HG03060 (cell line): ENCODE results near the gene TGFBR3L.
A peak's percentile ranks its signal among the peaks of the same experiment; 100 is the strongest.

Experiments
- ATAC-seq: cut with Tn5 transposase; IDR thresholded peaks from one replicate; pipeline ENCODE4 v1.9.1; 2021; ENCODE audit warnings: low read depth, moderate number of reproducible peaks; ENCODE audit not compliant: unreplicated experiment

Gene TGFBR3L

DNA sequence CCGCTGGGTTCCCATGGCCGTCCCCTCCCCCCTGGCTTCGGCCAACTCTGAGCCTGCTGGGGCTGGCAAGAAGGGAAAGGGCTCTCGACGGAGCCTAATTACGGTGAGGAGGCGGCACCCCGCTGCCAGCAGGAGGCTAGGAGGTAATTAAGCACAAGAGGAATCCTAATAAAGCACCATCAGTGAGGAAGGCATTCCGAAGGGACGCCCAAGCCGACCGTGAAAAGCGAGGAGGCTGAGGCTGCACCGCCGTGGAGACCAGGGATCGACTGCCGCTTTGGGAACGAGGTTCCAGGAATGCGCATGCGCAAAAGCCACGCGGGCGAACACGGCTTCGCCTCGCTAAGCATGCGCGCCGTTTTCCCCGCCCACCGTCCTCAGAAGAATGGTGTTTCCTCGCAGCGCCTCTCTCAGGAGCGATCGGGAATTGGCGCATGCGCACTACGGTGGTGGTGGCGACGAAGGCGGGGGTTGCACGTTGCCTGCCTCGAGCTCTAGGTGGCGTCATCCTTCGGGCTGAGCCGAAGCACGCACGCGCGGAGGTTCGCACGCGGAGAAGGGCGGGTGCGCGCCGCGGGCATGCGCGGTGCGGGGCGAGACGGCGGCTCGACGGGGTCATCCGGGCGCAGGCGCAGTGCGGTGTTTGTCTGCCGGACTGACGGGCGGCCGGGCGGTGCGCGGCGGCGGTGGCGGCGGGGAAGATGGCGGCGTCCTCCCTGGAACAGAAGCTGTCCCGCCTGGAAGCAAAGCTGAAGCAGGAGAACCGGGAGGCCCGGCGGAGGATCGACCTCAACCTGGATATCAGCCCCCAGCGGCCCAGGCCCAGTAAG lies 11.2 kb upstream of the TGFBR3L start, which contains the start of gene MAP2K7:
Gene MAP2K7 (plus strand): TSS at position 634 of the 830 bp plus-strand sequence. CDS start 68 bp downstream, at position 702.
- peak; percentile 91 for ATAC-seq

DNA sequence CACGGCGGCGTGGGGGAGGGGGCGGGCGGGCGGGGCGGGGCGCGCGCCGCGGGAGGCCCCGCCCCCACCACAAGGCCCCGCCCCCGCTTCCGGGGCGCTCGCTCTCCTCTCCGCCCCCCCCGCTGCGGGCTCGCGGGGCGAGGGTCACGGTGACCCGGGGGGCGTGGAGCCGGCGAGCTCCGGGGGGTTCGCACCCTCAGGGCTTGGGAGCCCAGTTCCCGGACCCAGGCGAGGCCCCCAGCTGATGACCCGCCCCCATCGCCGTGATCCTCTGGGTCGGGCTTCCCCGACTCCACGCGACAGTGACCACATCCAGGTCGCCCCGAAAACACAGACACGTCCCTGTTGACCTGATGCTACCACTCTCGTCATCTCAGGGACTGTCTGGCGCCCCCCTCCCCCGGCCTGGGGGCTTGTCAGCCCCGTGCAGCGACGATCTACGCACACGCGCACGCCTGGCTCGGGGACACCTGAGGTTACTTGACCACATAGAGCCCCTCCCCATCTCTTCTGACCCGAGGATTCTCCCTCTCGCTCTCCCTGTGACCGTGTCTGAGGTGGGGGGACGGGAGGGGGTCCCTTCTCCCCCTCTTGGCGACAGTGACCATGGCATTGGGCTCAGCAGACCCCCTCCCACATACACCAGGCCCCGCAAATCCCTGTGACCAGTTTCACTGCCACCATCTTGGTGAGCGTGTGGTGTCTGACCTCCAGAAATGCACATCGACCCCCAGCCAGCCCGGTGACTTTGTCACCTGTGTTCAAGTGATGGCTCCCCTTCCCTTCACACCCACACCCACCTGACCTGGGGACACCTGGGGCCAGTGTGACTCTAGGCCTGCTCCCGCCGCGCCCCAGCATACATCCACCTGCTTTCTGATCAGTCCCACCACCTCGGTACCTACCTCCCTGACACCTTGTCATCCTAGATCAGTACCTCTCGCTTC lies 10.3 kb upstream of the TGFBR3L start:
- ATAC-seq: no peak

DNA sequence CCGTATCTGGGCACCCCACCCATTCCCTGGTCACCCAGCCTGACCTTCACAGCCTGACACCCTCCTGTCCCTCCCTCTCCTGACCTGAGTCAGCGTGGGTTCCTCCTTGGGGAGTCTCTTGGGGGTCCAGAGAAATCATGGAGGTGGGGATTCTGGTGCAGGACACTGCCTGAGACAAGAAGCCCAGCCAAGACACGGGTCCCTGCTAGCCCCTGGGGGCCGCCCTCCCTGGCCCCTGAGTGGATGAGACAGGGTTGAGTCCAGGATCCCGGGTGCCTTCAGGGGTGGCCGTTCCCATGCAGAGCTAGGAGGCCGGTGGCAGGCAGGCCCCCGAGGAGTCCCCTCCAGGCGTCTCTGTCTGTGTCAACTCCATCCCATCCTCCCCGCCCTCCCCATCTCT lies 9.4 kb upstream of the TGFBR3L start:
- no peak for ATAC-seq

DNA sequence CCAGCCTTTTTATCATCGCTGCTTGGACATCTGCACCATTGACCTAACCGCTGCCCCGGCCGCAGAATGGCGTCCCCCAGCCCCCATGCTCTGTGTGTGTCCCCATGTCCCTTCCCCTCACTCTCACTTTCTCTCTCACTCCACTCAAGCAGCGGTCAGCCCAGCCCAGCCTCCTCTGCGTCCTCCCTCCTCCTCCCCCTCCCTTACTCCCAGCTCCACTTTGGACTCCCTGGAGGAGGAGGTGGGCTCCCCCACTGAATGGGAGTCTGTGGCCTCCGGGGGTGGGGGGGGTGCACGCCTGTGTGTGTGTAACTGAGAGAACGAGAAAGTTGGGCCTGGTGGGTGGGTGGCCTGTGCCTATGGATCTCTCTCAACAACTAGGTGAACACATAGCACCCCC lies 8.8 kb upstream of the TGFBR3L start:
- no peak for ATAC-seq

DNA sequence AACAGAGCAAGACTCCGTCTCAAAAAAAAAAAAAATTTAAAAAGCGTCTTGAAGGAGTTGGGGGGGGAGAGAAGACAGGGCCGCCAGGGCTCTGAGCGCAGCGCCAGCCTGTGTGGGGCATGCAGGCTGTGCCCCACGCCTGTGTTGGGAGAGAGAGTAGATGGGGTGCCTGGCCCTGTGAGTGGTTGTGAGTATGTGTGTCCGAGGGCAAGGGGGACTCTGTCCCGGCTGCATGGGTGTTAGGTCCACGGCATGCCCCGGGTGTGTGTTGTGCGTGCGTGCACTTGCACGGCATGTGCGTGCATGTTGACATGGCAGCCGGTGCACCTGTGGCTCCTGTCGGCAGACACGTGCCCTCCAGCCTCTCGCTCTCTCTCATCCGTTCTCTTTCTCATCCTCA lies 7.5 kb upstream of the TGFBR3L start:
- no peak for ATAC-seq

DNA sequence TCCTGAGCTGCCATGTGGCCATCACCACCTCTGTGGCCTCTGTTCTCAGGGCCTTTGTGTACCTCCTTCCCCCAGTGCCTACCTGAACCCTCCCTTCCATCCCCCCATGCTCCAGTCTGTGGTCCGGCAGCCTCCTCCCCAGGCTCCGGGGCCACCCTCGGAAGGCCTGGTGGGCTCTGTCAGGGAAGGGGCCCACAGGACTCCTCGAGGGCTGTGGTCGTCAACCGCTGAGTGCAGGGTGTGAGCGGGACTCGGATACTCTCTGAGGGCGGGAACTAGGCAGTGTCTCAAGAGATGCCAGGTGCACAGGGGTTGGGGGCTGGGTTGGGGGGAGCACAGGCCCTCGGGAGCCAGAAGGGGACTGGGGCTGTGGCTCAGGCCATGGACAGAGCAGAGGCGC lies 7.1 kb upstream of the TGFBR3L start:
- no peak for ATAC-seq

DNA sequence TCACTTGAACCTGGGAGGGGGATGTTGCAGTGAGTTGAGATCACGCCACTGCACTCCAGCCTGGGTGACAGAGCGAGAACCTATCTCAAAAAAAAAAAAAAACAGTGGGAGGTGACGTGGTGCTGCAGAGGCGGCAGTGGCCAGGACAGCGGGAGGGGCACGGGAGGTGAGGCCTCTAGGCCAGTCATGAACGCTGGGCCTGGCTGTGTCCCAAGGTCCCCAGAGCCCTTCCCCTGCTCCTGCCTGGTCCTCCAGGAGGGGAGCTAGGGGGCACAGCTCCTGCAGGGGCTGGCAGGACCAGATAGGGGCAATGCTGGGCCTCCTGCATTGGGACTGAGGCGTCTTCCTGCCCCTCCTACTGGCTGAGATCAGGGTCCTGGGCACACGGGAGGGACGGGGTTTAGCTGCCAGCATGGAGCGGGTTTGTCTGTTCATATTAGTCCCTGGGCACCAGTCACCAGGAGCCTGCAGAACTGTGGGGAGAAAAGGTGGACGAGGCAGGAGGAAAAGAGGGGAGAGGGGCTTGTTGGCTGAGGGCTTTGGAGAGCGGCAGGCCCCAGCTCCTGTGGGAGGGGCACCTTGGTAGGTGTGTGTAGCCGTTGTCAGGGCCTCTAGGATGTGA lies 6.4 kb upstream of the TGFBR3L start:
- ATAC-seq: no peak

DNA sequence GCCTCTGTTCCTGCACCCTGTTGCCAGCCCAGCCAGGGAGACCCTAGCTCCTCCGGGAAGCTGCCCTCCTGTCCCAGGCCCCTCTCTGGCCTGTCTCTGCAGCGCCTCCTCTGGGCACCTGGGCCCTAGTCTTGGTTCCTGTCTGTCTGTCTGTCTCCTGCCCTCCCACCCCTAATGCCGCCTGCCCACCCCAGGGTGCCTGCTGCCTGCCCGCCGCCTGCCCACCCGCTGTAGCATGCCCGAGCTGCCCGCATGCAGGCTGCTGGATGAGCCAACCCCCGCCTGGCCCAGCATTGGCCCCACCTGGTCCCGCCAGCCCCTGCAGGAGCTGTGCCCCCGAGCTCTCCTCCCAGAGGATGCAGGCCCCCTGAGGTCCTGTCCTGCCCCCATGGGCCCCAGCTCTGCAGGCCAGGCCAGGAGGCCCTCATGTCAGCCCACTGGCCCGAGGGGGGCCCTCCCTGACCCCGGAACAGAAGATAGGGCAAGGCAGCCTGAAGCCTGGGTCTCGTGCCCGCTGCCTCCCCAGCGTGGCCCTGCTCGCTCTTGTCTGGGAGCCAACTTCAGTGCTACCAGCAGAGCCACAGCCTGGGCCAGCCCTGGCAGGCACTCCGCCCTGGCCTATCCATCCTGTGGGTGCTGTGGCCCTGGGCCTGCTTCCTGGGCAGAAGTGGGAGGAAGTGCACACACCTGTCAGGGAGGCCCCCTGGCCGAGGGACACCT lies 5.7 kb upstream of the TGFBR3L start:
- no peak for ATAC-seq

DNA sequence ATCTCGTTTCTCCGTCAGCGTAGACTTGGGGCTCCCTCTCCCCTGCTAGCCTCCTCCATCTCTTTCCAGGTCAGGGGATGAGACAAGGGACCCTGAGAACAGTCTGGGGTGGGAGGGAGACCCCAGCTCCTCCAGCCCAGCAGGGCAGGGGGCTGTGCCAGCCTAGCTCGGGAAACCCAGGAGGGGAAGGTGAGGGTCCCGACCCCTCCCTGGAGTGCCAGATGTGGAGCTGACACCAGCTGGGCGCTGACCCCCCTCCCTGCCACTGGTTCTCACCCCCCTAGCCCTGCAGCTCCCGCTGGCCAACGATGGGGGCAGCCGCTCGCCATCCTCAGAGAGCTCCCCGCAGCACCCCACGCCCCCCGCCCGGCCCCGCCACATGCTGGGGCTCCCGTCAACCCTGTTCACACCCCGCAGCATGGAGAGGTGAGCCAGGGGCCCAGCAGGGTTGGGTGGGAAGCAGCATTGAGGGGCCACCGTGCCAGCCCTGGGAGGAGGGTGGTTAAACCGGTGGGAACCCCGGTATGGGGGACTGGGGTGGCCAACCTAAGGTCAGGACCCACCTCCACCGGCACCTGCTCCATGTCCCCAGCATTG lies 5.1 kb upstream of the TGFBR3L start:
- ATAC-seq: no peak

DNA sequence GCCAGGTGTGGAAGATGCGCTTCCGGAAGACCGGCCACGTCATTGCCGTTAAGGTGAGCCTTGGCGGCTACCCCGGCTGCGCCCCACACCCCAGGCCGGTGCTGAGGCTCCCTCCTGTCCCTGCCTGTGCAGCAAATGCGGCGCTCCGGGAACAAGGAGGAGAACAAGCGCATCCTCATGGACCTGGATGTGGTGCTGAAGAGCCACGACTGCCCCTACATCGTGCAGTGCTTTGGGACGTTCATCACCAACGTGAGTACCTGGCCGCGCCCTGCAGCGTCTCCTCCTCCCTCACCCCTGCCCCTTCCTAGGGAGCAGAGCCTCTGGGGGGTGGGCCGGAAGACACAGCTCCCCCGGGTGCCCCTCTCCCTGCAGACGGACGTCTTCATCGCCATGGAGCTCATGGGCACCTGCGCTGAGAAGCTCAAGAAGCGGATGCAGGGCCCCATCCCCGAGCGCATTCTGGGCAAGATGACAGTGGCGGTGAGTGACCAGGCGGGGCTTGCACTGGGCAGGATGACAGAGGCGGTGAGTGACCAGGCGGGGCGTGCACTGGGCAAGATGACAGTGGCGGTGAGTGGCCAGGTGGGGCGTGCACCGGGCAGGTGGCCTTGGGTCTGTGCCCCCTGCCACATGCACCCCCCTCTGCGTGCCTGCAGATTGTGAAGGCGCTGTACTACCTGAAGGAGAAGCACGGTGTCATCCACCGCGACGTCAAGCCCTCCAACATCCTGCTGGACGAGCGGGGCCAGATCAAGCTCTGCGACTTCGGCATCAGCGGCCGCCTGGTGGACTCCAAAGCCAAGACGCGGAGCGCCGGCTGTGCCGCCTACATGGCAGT lies 4.1 kb upstream of the TGFBR3L start:
- ATAC-seq: no peak

DNA sequence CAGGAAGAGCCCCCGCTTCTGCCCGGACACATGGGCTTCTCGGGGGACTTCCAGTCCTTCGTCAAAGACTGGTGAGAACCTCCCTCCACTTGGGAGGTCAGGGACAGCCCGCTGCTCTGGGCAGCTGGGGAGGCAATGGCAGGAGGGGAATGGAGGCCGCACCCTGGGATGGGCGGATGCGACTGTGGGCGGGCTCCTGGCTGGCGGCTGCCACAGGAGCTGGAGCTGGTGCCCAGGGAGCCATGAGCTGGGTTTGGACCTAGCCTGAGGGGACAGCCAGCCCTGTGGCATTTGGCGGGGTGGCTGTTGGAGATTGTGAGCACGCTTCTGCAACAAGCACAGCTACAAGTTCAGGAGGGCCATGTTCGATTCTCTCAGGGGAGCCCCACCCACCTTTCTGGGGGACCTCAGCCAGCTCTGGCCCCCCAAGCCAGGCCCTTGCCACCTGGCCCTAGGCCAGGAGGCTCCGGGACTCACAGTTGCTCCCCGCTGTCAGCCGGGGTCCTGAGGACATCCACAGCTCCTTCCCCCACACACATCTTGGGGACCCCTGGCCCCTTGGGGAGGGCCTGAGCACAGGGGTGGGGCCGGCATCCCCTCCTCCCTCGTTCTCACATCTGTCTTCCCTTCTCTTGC lies 3.0 kb upstream of the TGFBR3L start:
- no peak for ATAC-seq

DNA sequence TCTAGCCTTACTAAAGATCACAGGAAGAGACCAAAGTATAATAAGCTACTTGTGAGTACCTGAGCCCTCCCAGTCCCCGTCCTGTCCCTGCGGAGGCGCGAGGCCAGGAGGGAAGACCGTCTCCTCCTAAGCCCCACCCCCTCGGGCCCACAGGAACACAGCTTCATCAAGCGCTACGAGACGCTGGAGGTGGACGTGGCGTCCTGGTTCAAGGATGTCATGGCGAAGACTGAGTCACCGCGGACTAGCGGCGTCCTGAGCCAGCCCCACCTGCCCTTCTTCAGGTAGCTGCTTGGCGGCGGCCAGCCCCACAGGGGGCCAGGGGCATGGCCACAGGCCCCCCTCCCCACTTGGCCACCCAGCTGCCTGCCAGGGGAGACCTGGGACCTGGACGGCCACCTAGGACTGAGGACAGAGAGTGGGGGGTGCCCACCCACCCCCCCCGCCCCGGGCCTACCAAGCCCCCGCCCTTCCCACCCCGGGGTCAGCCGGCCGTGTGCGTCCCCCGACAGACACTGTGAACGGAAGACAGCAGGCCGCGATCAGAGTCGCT lies 2.4 kb upstream of the TGFBR3L start:
- ATAC-seq: no peak

DNA sequence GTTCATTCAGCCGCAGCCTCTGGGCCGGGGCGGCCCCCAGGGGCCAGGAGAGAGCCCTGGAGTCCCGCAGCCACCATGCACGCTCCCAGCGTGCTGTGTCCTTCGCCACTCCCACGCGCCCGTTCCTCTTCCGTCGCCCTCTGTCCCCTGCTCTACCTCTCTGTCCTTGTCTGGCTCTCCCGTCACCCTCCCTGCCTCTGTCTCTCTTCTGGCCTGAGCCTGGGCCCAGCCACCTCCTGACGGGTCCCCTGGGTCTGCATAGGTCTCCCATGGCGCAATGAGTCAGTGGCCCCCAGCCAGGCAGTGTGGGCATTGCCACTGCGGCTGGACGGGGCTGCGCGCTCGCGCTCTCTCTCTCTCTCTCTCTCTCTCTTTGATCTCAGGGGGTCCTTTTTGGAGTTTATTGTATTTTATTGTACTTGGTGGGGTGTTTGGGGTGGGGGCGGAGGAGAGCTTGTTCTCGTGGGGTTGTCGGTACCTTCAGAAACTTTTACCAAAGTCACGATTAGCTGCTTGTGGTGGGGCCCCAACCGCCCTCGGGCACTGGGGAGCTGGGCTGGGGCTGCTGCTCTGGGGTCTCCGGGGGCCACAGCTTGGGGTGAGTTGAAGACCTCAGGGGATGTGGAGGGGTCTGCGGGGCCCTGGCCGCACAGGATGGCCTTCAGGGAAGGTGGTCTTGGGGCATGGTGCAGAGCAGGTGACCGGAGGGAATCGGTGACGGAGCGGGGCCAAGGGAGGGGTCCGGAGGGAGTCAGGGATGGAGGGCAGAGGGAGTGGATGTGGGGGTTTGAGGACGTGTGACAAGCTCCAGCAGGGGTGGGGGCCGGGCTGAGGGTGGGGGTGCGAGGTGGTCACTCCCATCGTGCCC lies 1.7 kb upstream of the TGFBR3L start:
- no peak for ATAC-seq

DNA sequence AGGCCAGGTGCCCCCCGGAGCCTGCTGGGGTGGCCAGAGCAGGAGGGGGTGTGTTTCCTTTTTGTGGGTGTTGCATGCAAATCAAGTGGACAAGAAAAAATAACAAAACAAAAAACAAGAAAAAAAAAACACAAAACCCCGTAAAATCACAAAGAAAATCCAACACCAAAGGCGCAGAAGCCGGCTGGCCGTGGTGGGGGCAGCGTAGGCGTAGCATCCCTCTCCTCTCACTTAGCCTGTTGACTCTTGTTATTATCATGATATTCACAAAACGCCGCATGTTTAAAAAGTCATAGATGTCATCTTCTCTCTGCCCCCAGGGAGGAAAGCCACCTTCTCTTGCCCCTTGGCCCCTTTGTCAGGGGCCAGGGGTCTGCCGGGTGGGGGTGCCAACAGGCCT lies 978 bp upstream of the TGFBR3L start:
- ATAC-seq: no peak

DNA sequence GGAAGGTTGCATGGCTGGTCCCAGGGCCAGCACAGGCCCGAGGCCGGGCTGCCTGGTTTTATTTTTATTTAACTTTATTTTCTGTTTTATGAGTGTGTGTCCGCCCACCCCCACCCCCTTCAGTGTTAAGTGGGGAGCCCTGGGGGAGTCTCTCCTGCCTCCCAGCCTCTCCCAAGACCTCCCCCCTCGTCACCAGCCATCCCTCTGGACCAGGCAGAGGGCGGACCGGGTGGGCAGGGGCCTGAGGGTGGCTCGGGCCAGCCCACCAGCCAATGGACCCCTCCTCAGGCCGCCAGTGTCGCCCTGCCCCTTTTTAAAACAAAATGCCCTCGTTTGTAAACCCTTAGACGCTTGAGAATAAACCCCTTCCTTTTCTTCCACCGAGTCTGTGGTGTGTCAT lies 531 bp upstream of the TGFBR3L start:
- ATAC-seq: no peak

DNA sequence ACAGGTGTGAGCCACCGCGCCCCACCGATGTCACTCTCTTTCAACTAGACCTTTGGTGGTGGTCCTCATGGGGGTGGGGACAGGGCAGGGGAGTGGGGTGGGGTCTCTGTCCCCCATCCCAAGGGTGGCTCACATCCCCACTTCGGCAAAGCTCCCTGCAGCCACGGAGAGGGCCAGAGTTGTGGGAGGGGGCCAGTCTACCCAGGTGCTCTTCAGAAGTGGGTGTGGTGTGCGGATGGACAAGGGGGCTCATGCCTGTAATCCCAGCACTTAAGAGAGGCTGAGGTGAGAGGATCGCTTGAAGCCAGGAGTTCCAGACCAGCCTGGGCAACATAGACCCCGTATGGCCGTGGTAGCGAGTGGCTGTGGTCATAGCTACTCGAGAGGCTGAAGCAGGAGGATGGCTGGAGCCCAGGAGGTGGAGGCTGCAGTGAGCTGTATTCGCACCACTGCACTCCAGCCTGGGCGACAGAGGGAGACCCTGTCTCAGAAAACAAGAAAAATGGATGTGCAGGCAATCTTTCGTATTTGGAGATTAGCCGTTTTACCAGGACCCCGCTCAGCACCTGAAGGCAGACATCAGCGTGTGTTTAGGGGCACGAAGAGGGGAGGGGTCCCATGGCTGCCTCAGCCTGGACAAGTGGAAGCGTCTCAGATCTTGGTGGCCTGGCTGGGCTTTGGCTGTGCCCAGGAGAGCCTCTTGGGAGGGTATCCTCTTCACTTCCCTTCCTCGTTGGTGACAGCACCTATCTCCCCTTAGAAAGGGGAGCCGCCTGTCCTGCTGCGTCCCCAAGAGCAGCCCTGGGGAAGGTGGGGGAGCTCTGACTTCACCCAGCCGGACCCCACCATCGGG lies 846 bp downstream of the TGFBR3L start:
- no peak for ATAC-seq
